Measurements from ENCODE around the gene HABP2. TPM values are rescaled to one million over a fixed set of nuclear protein-coding genes. Genes with fewer than 3 reads are reported as not detected.

The HABP2 gene
- polyA plus RNA-seq, 1 donor from 2014 or later: not detected

GRCh38 chr10:113557424-113557862 is 4.6 kb downstream of the HABP2 start:
- Histone ChIP-seq H3K79me2 (replicated peaks; ENCODE audit: insufficient read depth, low read length) (no peaks in the 10 kb centered on the region), H2AFZ (ENCODE audit: low read depth, low read length) (no peak overlapping the region), H3K36me3 (ENCODE audit: insufficient read depth, low read length) (no peaks in the 10 kb centered on the region), H3K9me3 (ENCODE audit: low read length) (no peaks in the 10 kb centered on the region), H3K9me2 (ENCODE audit: insufficient read depth, low read length) (no peaks in the 10 kb centered on the region), H3K4me2 (ENCODE audit: low read length) (no peak overlapping the region), H3K4me3 (ENCODE audit: low read length) (no peak overlapping the region), H4K20me1 (ENCODE audit: insufficient read depth) (no peaks in the 10 kb centered on the region), H3K27me3 (ENCODE audit: insufficient read depth, low read depth, low read length) (peaks cover 7% of the 10 kb centered on the region), H3K9ac (ENCODE audit: low read length) (no peak overlapping the region), H3F3A (ENCODE audit: insufficient read depth, low read length, poor library complexity, severe bottlenecking) (no peaks in the 10 kb centered on the region), H3K27ac (ENCODE audit: low read length) (no peak overlapping the region)
- TF ChIP-seq RAD21 (conservative IDR thresholded peaks at IDR 0.05) (no peak), MXI1 (conservative IDR thresholded peaks at IDR 0.05; ENCODE audit: poor library complexity, severe bottlenecking) (no peak), TAF1 (IDR thresholded peaks at IDR 0.05; ENCODE audit: low read depth) (no peak), SMC3 (conservative IDR thresholded peaks at IDR 0.05; ENCODE audit: poor library complexity) (no peak), CTCF (IDR thresholded peaks at IDR 0.05; ENCODE audit: poor library complexity, severe bottlenecking) (no peak), EZH2 (IDR thresholded peaks at IDR 0.05; ENCODE audit: borderline replicate concordance, insufficient read depth, low read length, poor library complexity, severe bottlenecking) (no peak), REST (IDR thresholded peaks at IDR 0.05; ENCODE audit: borderline replicate concordance) (no peak), EP300 (conservative IDR thresholded peaks at IDR 0.05; ENCODE audit: poor library complexity, severe bottlenecking) (no peak), POLR2AphosphoS5 (IDR thresholded peaks at IDR 0.05) (no peak)

- Histone ChIP-seq H3K36me3 (ENCODE audit: insufficient read depth, low read length) (no peaks in the 10 kb centered on the region), H2AFZ (ENCODE audit: low read depth, low read length) (no peak overlapping the region), H3K9me2 (ENCODE audit: insufficient read depth, low read length) (no peaks in the 10 kb centered on the region), H3K4me2 (ENCODE audit: low read length) (no peak overlapping the region), H3K27ac (ENCODE audit: low read length) (no peak overlapping the region), H3K79me2 (replicated peaks; ENCODE audit: insufficient read depth, low read length) (no peaks in the 10 kb centered on the region), H3K27me3 (ENCODE audit: insufficient read depth, low read depth, low read length) (peaks cover 7% of the 10 kb centered on the region), H3K4me3 (ENCODE audit: low read length) (peak overlapping the region; percentile 53), H4K20me1 (ENCODE audit: insufficient read depth) (no peaks in the 10 kb centered on the region), H3F3A (ENCODE audit: insufficient read depth, low read length, poor library complexity, severe bottlenecking) (no peaks in the 10 kb centered on the region), H3K9ac (ENCODE audit: low read length) (no peak overlapping the region), H3K9me3 (ENCODE audit: low read length) (no peaks in the 10 kb centered on the region)
- TF ChIP-seq CTCF (IDR thresholded peaks at IDR 0.05; ENCODE audit: poor library complexity, severe bottlenecking) (no peak), EP300 (conservative IDR thresholded peaks at IDR 0.05; ENCODE audit: poor library complexity, severe bottlenecking) (no peak), RAD21 (conservative IDR thresholded peaks at IDR 0.05) (no peak), SMC3 (conservative IDR thresholded peaks at IDR 0.05; ENCODE audit: poor library complexity) (no peak), POLR2AphosphoS5 (IDR thresholded peaks at IDR 0.05) (no peak), MXI1 (conservative IDR thresholded peaks at IDR 0.05; ENCODE audit: poor library complexity, severe bottlenecking) (no peak), EZH2 (IDR thresholded peaks at IDR 0.05; ENCODE audit: borderline replicate concordance, insufficient read depth, low read length, poor library complexity, severe bottlenecking) (no peak), REST (IDR thresholded peaks at IDR 0.05; ENCODE audit: borderline replicate concordance) (no peak), TAF1 (IDR thresholded peaks at IDR 0.05; ENCODE audit: low read depth) (no peak)
Observed at GRCh38 chr10:113557903-113558321, 5.1 kb downstream of the HABP2 start.
